CD4-positive, alpha-beta memory T cell (primary cell): Measurements from ENCODE around the gene ZNF276. TPM values are rescaled to one million over a fixed set of nuclear protein-coding genes. Genes with fewer than 3 reads are reported as not detected.
"Not testable (repeated sequence)": the region's sequence is repeated elsewhere in the genome, so short reads cannot be mapped to it uniquely, and the experiment has no call there.

Source experiments
- CTCF ChIA-PET: fragments of 350-600 bp; sonication (Branson Sonifier 250); formaldehyde crosslinking; loops from one replicate; lab custom pipeline; 2021; ENCODE audit warnings: inconsistent platforms; ENCODE audit not compliant: partially characterized antibody; lab: Charles Lee
- POLR2A ChIA-PET: fragments of 350-600 bp; sonication (Branson Sonifier 250); formaldehyde crosslinking; loops from one replicate; lab custom pipeline; 2021; ENCODE audit not compliant: partially characterized antibody; lab: Charles Lee
- DNase-seq, 5 donors: peaks; one replicate each; pipeline versions ENCODE4 v3.0.0 to v3.0.0-alpha.2; 2020 to 2022; ENCODE audit warnings: mixed read lengths in 1 of 5
- H3K27ac ChIP-seq: one replicate; pipeline ENCODE4 v1.7.0; 2013; ENCODE audit warnings: low read depth, low read length
- H3K27me3 ChIP-seq: 2 replicates; pipeline ENCODE4 v1.7.0; 2013; ENCODE audit warnings: mild to moderate bottlenecking, low read length, moderate library complexity; ENCODE audit not compliant: insufficient read depth
- H3K36me3 ChIP-seq: 2 replicates; pipeline ENCODE4 v1.7.0; 2013; ENCODE audit warnings: mild to moderate bottlenecking, low read length, moderate library complexity; ENCODE audit not compliant: insufficient read depth
- H3K4me1 ChIP-seq: 2 replicates; pipeline ENCODE4 v1.7.0; 2013; ENCODE audit warnings: mild to moderate bottlenecking, low read length, moderate library complexity; ENCODE audit not compliant: insufficient read depth
- H3K4me3 ChIP-seq, 2 donors: one replicate each; pipeline ENCODE4 v1.7.0; 2013; ENCODE audit warnings: low read length in 2 of 2, mild to moderate bottlenecking in 1 of 2
- H3K9me3 ChIP-seq, 2 donors: one replicate each; pipeline ENCODE4 v1.7.0; 2013; ENCODE audit warnings: low read length in 2 of 2, control low read depth in 1 of 2; ENCODE audit not compliant: control insufficient read depth in 1 of 2
- H3K27ac Mint-ChIP-seq, 7 donors: one replicate each; pipeline ENCODE4 v1.8.0; 2020 to 2021; ENCODE audit warnings: mixed read lengths in 7 of 7, mild to moderate bottlenecking in 6 of 7, inconsistent platforms in 3 of 7, moderate library complexity in 3 of 7
- H3K27me3 Mint-ChIP-seq, 2 donors: one replicate each; pipeline ENCODE4 v1.8.0; 2020 to 2021; ENCODE audit warnings: mixed read lengths in 2 of 2
- H3K36me3 Mint-ChIP-seq, 2 donors: one replicate each; pipeline ENCODE4 v1.8.0; 2020 to 2021; ENCODE audit warnings: mixed read lengths in 2 of 2, inconsistent platforms in 1 of 2, mild to moderate bottlenecking in 1 of 2
- H3K4me1 Mint-ChIP-seq, 4 donors: one replicate each; pipeline ENCODE4 v1.8.0; 2020 to 2021; ENCODE audit warnings: mixed read lengths in 4 of 4, mild to moderate bottlenecking in 1 of 4
- H3K4me3 Mint-ChIP-seq, 8 donors: one replicate each; pipeline ENCODE4 v1.8.0; 2020 to 2021; ENCODE audit warnings: mixed read lengths in 8 of 8, mild to moderate bottlenecking in 7 of 8, moderate library complexity in 6 of 8, inconsistent platforms in 3 of 8
- H3K9me3 Mint-ChIP-seq, 8 donors: one replicate each; pipeline ENCODE4 v1.8.0; 2020 to 2021; ENCODE audit warnings: mixed read lengths in 8 of 8, mild to moderate bottlenecking in 5 of 8, inconsistent platforms in 3 of 8, moderate library complexity in 1 of 8
- intact Hi-C: fragments of 100-400 bp; cut with micrococcal nuclease; formaldehyde crosslinking; loops from one replicate; pipeline ENCODE4 v1.15.1; 2023
- polyA plus RNA-seq, 2 donors: library from polyadenylated mRNA; unstranded; fragments of 300-500 nt; fragmentation: Illumina TruSeq; gene quantifications; one replicate each; pipeline ENCODE4 v1.2.3, GENCODE V29; 2021
- total RNA-seq, 2 experiments: library from RNA; stranded (reverse); gene quantifications; one replicate each; pipeline ENCODE4 v1.2.3, GENCODE V29; 2021

Gene ZNF276
- total and polyA plus RNA-seq, 4 experiments from 2014 or later: 9.5 to 143 (median 97.5) TPM

DNA sequence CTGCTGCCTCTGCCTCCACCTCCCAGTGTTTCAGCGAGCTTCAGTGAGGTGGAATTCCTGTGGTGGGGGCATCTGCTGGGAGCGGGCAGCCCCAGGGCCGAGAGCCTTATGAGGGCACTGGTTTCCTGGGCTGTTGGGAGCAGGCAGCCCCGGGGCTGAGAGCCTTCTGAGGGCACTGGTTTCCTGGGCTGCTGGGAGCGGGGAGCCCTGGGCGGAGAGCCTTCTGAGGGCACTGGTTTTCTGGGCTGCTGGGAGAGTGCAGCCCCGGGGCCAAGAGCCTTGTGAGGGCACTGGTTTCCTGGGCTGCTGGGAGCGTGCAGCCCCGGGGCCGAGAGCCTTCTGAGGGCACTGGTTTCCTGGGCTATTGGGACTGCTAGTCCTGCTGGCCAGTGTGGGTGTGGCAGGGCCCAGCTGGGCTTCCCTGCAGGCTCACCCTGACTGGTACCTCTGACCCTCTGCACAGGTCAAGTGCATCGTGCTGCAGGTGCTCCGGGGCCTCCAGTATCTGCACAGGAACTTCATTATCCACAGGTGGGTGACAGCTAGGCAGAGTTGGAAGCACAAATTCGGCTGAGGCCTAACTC, 29.3 kb upstream of the ZNF276 start:
- Histone ChIP-seq H3K27ac (no peak overlapping the region), H3K4me3 (no peak overlapping the region), H3K9me3 (no peaks in the 10 kb centered on the region), H3K4me1 (peaks cover 21% of the 10 kb centered on the region), H3K36me3 (peaks cover 20% of the 10 kb centered on the region), H3K27me3 (no peaks in the 10 kb centered on the region)
- no peak overlapping the region for H3K27ac Mint-ChIP-seq
- peaks cover 7 to 33% (median 12%) of the 10 kb centered on the region in 4 donors for H3K4me1 Mint-ChIP-seq
- H3K36me3 Mint-ChIP-seq: peaks cover 11 to 29% of the 10 kb centered on the region in 2 donors
- POLR2A ChIA-PET: no interaction called here
- no peak for DNase-seq
- CTCF ChIA-PET: interaction anchor here (4.0 kb wide), 1 partner anchor 8 kb away, joined by 14 read pairs; no protein-coding TSS in a partner anchor
- no peaks in the 10 kb centered on the region for H3K9me3 Mint-ChIP-seq
- H3K4me3 Mint-ChIP-seq: no peak overlapping the region
- intact Hi-C loops: no loop called here
- H3K27me3 Mint-ChIP-seq: no peaks in the 10 kb centered on the region

GRCh38 chr16:89693289-89693731, 28.0 kb upstream of the ZNF276 start:
- H3K27me3 ChIP-seq: no peaks in the 10 kb centered on the region
- DNase-seq: no peak
- peaks cover 13% of the 10 kb centered on the region for H3K4me1 ChIP-seq
- Mint-ChIP-seq H3K4me1 (peaks cover 0 to 21% (median 5%) of the 10 kb centered on the region in 4 donors), H3K27ac (peak overlapping the region in 1 of 7 donors; percentile 42), H3K4me3 (peak overlapping the region in 1 of 8 donors; percentile 48), H3K36me3 (peaks cover 11 to 26% of the 10 kb centered on the region in 2 donors), H3K9me3 (no peaks in the 10 kb centered on the region), H3K27me3 (no peaks in the 10 kb centered on the region)
- ChIA-PET CTCF (interaction anchor here (0.9 kb wide), 1 partner anchor 206 kb away, joined by 3 read pairs; no protein-coding TSS in a partner anchor), POLR2A (interaction anchor here (0.6 kb wide), 1 partner anchor 281 kb away, joined by 4 read pairs; no protein-coding TSS in a partner anchor)
- H3K36me3 ChIP-seq: peaks cover 20% of the 10 kb centered on the region
- no peak overlapping the region for H3K4me3 ChIP-seq
- H3K9me3 ChIP-seq: no peaks in the 10 kb centered on the region
- intact Hi-C loops: no loop called here
- H3K27ac ChIP-seq: no peak overlapping the region

- POLR2A ChIA-PET: no interaction called here
- Histone ChIP-seq H3K27ac (no peak overlapping the region), H3K36me3 (peaks cover 20% of the 10 kb centered on the region), H3K4me1 (peaks cover 13% of the 10 kb centered on the region), H3K4me3 (no peak overlapping the region), H3K9me3 (no peaks in the 10 kb centered on the region), H3K27me3 (no peaks in the 10 kb centered on the region)
- H3K27me3 Mint-ChIP-seq: no peaks in the 10 kb centered on the region
- CTCF ChIA-PET: interaction anchor here (0.9 kb wide), 1 partner anchor 205 kb away, joined by 3 read pairs; no protein-coding TSS in a partner anchor
- H3K4me1 Mint-ChIP-seq: peaks cover 3 to 18% (median 5%) of the 10 kb centered on the region in 4 donors
- no peak overlapping the region for H3K27ac Mint-ChIP-seq
- intact Hi-C loops: no loop called here
- no peaks in the 10 kb centered on the region for H3K9me3 Mint-ChIP-seq
- H3K36me3 Mint-ChIP-seq: peaks cover 11 to 29% of the 10 kb centered on the region in 2 donors
- H3K4me3 Mint-ChIP-seq: no peak overlapping the region
- no peak for DNase-seq
These were observed 27.2 kb upstream of the ZNF276 start for GRCh38 chr16:89693931-89694783.

DNA sequence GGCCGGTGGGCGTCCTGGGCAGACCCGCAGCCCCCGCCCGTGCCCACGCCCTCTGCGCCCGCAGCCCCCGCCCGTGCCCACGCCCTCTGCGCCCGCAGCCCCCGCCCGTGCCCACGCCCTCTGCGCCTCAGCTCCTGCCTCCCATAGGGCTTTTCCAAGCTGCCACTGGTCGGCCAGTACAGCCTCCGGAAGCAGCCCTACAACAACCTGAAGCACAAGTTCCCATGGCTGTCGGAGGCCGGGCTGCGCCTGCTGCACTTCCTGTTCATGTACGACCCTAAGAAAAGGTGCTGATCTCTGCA, 26.6 kb upstream of the ZNF276 start:
- intact Hi-C loops, CTCF ChIA-PET, H3K27me3 Mint-ChIP-seq, H3K27ac ChIP-seq, H3K4me3 Mint-ChIP-seq, H3K4me3 ChIP-seq, H3K9me3 Mint-ChIP-seq, H3K9me3 ChIP-seq, DNase-seq, POLR2A ChIA-PET, H3K27me3 ChIP-seq: not testable (repeated sequence)
- peaks cover 14% of the 10 kb centered on the region for H3K4me1 ChIP-seq
- Mint-ChIP-seq H3K27ac (peak overlapping the region in 1 of 7 donors; percentile 46), H3K36me3 (peaks cover 11 to 30% of the 10 kb centered on the region in 2 donors), H3K4me1 (peaks cover 4 to 20% (median 6%) of the 10 kb centered on the region in 4 donors)
- peaks cover 20% of the 10 kb centered on the region for H3K36me3 ChIP-seq

GRCh38 chr16:89695086-89695874, 26.1 kb upstream of the ZNF276 start:
- no peak overlapping the region for H3K4me3 ChIP-seq
- H3K27ac Mint-ChIP-seq: peak overlapping the region in 2 of 7 donors; percentile 35 to 46
- no peak for DNase-seq
- ChIA-PET POLR2A (interaction anchor here (0.7 to 4.0 kb wide), 3 partner anchors 9 to 838 kb away, joined by 3 to 23 read pairs (median 4); partner anchors contain the start of genes CDK10, GALNS and TRAPPC2L), CTCF (interaction anchor here (1.3 kb wide), 1 partner anchor 84 kb away, joined by 3 read pairs; no protein-coding TSS in a partner anchor)
- intact Hi-C loops: no loop called here
- peaks cover 7 to 25% (median 10%) of the 10 kb centered on the region in 4 donors for H3K4me1 Mint-ChIP-seq
- H3K9me3 Mint-ChIP-seq: no peaks in the 10 kb centered on the region
- H3K27ac ChIP-seq: no peak overlapping the region
- H3K27me3 ChIP-seq: no peaks in the 10 kb centered on the region
- peaks cover 20% of the 10 kb centered on the region for H3K4me1 ChIP-seq
- H3K4me3 Mint-ChIP-seq: no peak overlapping the region
- no peaks in the 10 kb centered on the region for H3K27me3 Mint-ChIP-seq
- H3K36me3 Mint-ChIP-seq: peaks cover 7 to 30% of the 10 kb centered on the region in 2 donors
- H3K36me3 ChIP-seq: peaks cover 18% of the 10 kb centered on the region
- no peaks in the 10 kb centered on the region for H3K9me3 ChIP-seq

GRCh38 chr16:89695875-89696669, 25.3 kb upstream of the ZNF276 start:
- Histone ChIP-seq H3K27ac (no peak overlapping the region), H3K4me3 (no peak overlapping the region), H3K36me3 (peaks cover 14% of the 10 kb centered on the region), H3K27me3 (no peaks in the 10 kb centered on the region), H3K9me3 (no peaks in the 10 kb centered on the region), H3K4me1 (peaks cover 26% of the 10 kb centered on the region)
- Mint-ChIP-seq H3K27ac (no peak overlapping the region), H3K4me3 (no peak overlapping the region), H3K9me3 (no peaks in the 10 kb centered on the region), H3K27me3 (no peaks in the 10 kb centered on the region), H3K36me3 (peaks cover 7 to 24% of the 10 kb centered on the region in 2 donors), H3K4me1 (peaks cover 6 to 29% (median 11%) of the 10 kb centered on the region in 4 donors)
- DNase-seq: no peak
- intact Hi-C loops: no loop called here
- ChIA-PET CTCF (interaction anchor here (1.0 to 1.3 kb wide), 2 partner anchors 83 to 142 kb away, joined by 3 read pairs; no protein-coding TSS in a partner anchor), POLR2A (interaction anchor here (0.7 to 4.0 kb wide), 4 partner anchors 10 to 839 kb away, joined by 3 to 23 read pairs (median 4); partner anchors contain the start of genes CDK10, GALNS and TRAPPC2L)
